SK-N-SH (cell line): ENCODE measurements around the gene SEMA4B. TPM values are rescaled to one million over a fixed set of nuclear protein-coding genes. Genes with fewer than 3 reads are reported as not detected.

Source experiments
- CTCF ChIA-PET: fragments of 300-600, 350-600 bp; formaldehyde crosslinking; extraction: SDS; loops from one replicate; lab custom pipeline; 2021; lab: Yijun Ruan, JAX
- POLR2A ChIA-PET: fragments of 350-600 bp; sonication (Branson Sonifier 250); formaldehyde crosslinking; extraction: SDS; loops from one replicate; lab custom pipeline; 2020; ENCODE audit warnings: antibody characterized with exemption, inconsistent platforms; lab: Yijun Ruan, JAX
- DNase-seq: peaks from one replicate; pipeline ENCODE4 v3.0.0; 2012
- H2AFZ ChIP-seq: fragments of 200-600 bp; sonication (generic); 2 replicates; pipeline ENCODE4 v1.8.1; 2016; ENCODE audit warnings: antibody characterized with exemption, mild to moderate bottlenecking, low read depth
- H3F3A ChIP-seq: fragments of 200-600 bp; sonication (generic); replicated peaks from 2 replicates; pipeline ENCODE3; 2016; ENCODE audit warnings: antibody characterized with exemption, mild to moderate bottlenecking; ENCODE audit not compliant: insufficient read depth
- H3K27ac ChIP-seq, 2 experiments: fragments of 200-500 bp in 1 of 2; fragments of 200-600 bp in 1 of 2; sonication (Bioruptor generic) in 1 of 2; sonication (generic), shearing (Covaris generic) in 1 of 2; 2 replicates each; pipeline versions ENCODE4 v1.5.1 to v1.6.1; 2014 to 2016; ENCODE audit warnings: low read depth in 2 of 2, inconsistent platforms in 1 of 2, low read length in 1 of 2, mild to moderate bottlenecking in 1 of 2, mixed read lengths in 1 of 2
- H3K27me3 ChIP-seq: fragments of 200-600 bp; sonication (generic), shearing (Covaris generic); 2 replicates; pipeline ENCODE4 v1.6.1; 2016; ENCODE audit warnings: mixed run types; ENCODE audit not compliant: insufficient read depth
- H3K36me3 ChIP-seq, 2 experiments: fragments of 200-500 bp in 1 of 2; fragments of 200-600 bp in 1 of 2; sonication (Bioruptor generic) in 1 of 2; sonication (generic) in 1 of 2; replicated peaks in 1 of 2; 2 replicates each; pipeline versions ENCODE3 to v1.5.1; 2014 to 2016; ENCODE audit warnings: low read length in 1 of 2, mild to moderate bottlenecking in 1 of 2; ENCODE audit not compliant: insufficient read depth in 2 of 2, control insufficient read depth in 1 of 2
- H3K4me1 ChIP-seq, 2 experiments: fragments of 200-500 bp in 1 of 2; fragments of 200-600 bp in 1 of 2; sonication (Bioruptor generic) in 1 of 2; sonication (generic), shearing (Covaris generic) in 1 of 2; 2 replicates each; pipeline versions ENCODE4 v1.5.1 to v1.6.1; 2014 to 2016; ENCODE audit warnings: low read depth in 1 of 2, low read length in 1 of 2, mixed run types in 1 of 2; ENCODE audit not compliant: insufficient read depth in 2 of 2, control insufficient read depth in 1 of 2
- H3K4me2 ChIP-seq: fragments of 200-600 bp; sonication (generic), shearing (Covaris generic); 2 replicates; pipeline ENCODE4 v1.6.1; 2017; ENCODE audit warnings: mixed run types
- H3K4me3 ChIP-seq, 2 experiments: fragments of 200-500 bp in 1 of 2; fragments of 200-600 bp in 1 of 2; sonication (Bioruptor generic) in 1 of 2; sonication (generic), shearing (Covaris generic) in 1 of 2; 2 replicates each; pipeline versions ENCODE4 v1.5.1 to v1.8.1; 2014 to 2016; ENCODE audit warnings: low read depth in 2 of 2, inconsistent platforms in 1 of 2, low read length in 1 of 2, mild to moderate bottlenecking in 1 of 2, mixed read lengths in 1 of 2, moderate library complexity in 1 of 2
- H3K79me2 ChIP-seq: fragments of 200-600 bp; sonication (generic); 2 replicates; pipeline ENCODE4 v1.8.1; 2017; ENCODE audit warnings: mild to moderate bottlenecking; ENCODE audit not compliant: insufficient read depth
- H3K9ac ChIP-seq: fragments of 200-600 bp; sonication (generic); 2 replicates; pipeline ENCODE4 v1.6.1; 2017; ENCODE audit warnings: mixed run types
- H3K9me2 ChIP-seq: fragments of 200-600 bp; sonication (generic); 2 replicates; pipeline ENCODE4 v1.6.1; 2017; ENCODE audit warnings: mixed run types
- H3K9me3 ChIP-seq: fragments of 200-600 bp; sonication (generic); 2 replicates; pipeline ENCODE4 v1.6.1; 2017; ENCODE audit warnings: mixed run types, mild to moderate bottlenecking, moderate library complexity
- H4K20me1 ChIP-seq: fragments of 200-600 bp; sonication (generic); 2 replicates; pipeline ENCODE4 v1.6.1; 2017; ENCODE audit warnings: mild to moderate bottlenecking, mixed run types; ENCODE audit not compliant: insufficient read depth
- CHD2 ChIP-seq: fragments of 150-350 bp; IDR thresholded peaks from 2 replicates; pipeline ENCODE4 v1.6.1; 2018; ENCODE audit warnings: low read length; ENCODE audit not compliant: partially characterized antibody
- EZH2phosphoT487 ChIP-seq: fragments of 200-600 bp; sonication (generic); IDR thresholded peaks from 2 replicates; pipeline ENCODE4 v1.6.1; 2017; ENCODE audit warnings: low read depth, mixed run types, mild to moderate bottlenecking, antibody characterized with exemption, moderate library complexity, borderline replicate concordance
- FOXJ3 ChIP-seq: sonication (generic); formaldehyde crosslinking; IDR thresholded peaks from 2 replicates; pipeline ENCODE4 v1.5.1; 2020; ENCODE audit warnings: mild to moderate bottlenecking, missing genetic modification reagents
- FOXM1 ChIP-seq: IDR thresholded peaks from 2 replicates; pipeline ENCODE4 v1.4.0; 2012; ENCODE audit warnings: low read depth, mild to moderate bottlenecking
- JUND ChIP-seq: IDR thresholded peaks from 2 replicates; pipeline ENCODE4 v1.4.0; 2012
- MEF2A ChIP-seq: IDR thresholded peaks from 2 replicates; pipeline ENCODE4 v1.4.0; 2012; ENCODE audit warnings: low read depth, borderline replicate concordance
- MXI1 ChIP-seq: IDR thresholded peaks from 2 replicates; pipeline ENCODE4 v1.6.1; 2012; ENCODE audit warnings: mild to moderate bottlenecking, low read depth, low read length, improper control_type of control experiment
- POLR2AphosphoS5 ChIP-seq: IDR thresholded peaks from 2 replicates; pipeline ENCODE4 v1.6.1; 2012; ENCODE audit warnings: low read depth, low read length
- RFX5 ChIP-seq: IDR thresholded peaks from 2 replicates; pipeline ENCODE4 v1.6.1; 2012; ENCODE audit warnings: mild to moderate bottlenecking, improper control_type of control experiment, low read length
- SMC3 ChIP-seq: IDR thresholded peaks from 2 replicates; pipeline ENCODE4 v1.6.1; 2012; ENCODE audit warnings: low read depth, low read length, improper control_type of control experiment
- WGBS: methylation state at CpG from one replicate; pipeline ENCODE4 v1.1.6; 2017; ENCODE audit warnings: low lambda C conversion rate; 5-methylcytosine and 5-hydroxymethylcytosine counted together
- polyA plus RNA-seq, 3 experiments: library from polyadenylated mRNA; depleted of rRNA; stranded (reverse); fragments of >200 nt; gene quantifications; 2 replicates each; pipeline ENCODE4 v1.2.3, GENCODE V29; 2012
- TF ChIP-seq, protein P1 (sequence below): IDR thresholded peaks from 2 replicates; pipeline ENCODE4 v1.4.0; 2012; ENCODE audit warnings: low read depth, borderline replicate concordance
- TF ChIP-seq, protein P2 (sequence below): fragments of 150-350 bp; IDR thresholded peaks from 2 replicates; pipeline ENCODE4 v1.6.1; 2017; ENCODE audit warnings: antibody characterized with exemption, low read length, low read depth, borderline replicate concordance
- TF ChIP-seq, protein P3 (sequence below): fragments of 150-350 bp; IDR thresholded peaks from 2 replicates; pipeline ENCODE4 v1.6.1; 2016; ENCODE audit warnings: mild to moderate bottlenecking, low read depth, low read length
- TF ChIP-seq, protein P4 (sequence below): IDR thresholded peaks from 2 replicates; pipeline ENCODE4 v1.4.0; 2012; ENCODE audit warnings: low read depth, borderline replicate concordance

SEMA4B gene
- polyA plus RNA-seq, 1 of the 3 experiments (the other 2 are of a cell fraction), result 38.9 TPM

DNA sequence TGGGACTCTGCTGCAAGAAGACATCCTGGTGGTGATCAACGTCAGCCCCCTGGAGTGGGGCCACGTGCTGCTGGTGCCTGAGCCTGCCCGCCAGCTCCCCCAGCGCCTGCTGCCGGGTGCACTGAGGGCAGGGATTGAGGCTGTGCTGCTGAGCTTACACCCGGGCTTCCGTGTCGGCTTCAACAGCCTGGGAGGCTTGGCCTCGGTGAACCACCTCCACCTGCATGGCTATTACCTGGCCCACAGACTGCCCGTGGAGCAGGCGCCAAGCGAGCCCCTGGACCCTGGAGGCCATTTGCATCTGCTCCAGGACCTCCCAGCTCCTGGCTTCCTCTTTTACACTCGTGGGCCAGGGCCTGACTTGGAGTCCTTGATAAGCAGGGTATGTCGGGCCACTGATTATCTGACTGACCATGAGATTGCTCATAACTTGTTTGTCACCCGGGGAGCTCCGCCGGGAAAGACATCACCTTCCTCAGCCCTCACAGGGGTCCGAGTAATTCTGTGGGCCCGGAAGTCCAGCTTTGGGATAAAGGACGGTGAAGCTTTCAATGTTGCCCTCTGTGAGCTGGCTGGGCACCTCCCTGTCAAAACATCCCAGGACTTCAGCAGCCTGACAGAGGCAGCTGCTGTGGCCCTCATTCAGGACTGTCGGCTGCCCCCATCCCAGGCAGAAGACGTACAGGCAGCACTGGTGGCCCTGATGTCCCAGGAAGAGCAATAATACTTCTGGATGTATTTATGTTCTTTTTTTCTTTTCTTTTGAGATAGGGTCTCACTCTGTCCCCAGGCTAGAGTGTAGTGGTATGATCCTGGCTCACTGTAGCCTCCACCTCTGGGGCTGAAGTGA is 40.4 kb downstream of the SEMA4B start:
- H3K27me3 ChIP-seq, result no peaks in the 10 kb centered on the region
- no peak overlapping the region for H3K9ac ChIP-seq
- 90% methylated on average over 14 of the region's 22 CpGs for WGBS
- no peaks in the 10 kb centered on the region for H3K9me2 ChIP-seq
- no peak overlapping the region for H3K4me3 ChIP-seq
- H3F3A ChIP-seq, result no peaks in the 10 kb centered on the region
- POLR2A ChIA-PET, result no interaction called here
- no peak overlapping the region for H2AFZ ChIP-seq
- TF ChIP-seq MXI1 (no peak), SMC3 (no peak), FOXJ3 (CRISPR knock-in tag) (no peak), CHD2 (no peak), RFX5 (no peak), POLR2AphosphoS5 (no peak), FOXM1 (no peak), JUND (no peak), EZH2phosphoT487 (no peak), MEF2A (no peak)
- TF ChIP-seq, protein P1, sequence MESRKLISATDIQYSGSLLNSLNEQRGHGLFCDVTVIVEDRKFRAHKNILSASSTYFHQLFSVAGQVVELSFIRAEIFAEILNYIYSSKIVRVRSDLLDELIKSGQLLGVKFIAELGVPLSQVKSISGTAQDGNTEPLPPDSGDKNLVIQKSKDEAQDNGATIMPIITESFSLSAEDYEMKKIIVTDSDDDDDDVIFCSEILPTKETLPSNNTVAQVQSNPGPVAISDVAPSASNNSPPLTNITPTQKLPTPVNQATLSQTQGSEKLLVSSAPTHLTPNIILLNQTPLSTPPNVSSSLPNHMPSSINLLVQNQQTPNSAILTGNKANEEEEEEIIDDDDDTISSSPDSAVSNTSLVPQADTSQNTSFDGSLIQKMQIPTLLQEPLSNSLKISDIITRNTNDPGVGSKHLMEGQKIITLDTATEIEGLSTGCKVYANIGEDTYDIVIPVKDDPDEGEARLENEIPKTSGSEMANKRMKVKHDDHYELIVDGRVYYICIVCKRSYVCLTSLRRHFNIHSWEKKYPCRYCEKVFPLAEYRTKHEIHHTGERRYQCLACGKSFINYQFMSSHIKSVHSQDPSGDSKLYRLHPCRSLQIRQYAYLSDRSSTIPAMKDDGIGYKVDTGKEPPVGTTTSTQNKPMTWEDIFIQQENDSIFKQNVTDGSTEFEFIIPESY, result no peak
- TF ChIP-seq, protein P2, sequence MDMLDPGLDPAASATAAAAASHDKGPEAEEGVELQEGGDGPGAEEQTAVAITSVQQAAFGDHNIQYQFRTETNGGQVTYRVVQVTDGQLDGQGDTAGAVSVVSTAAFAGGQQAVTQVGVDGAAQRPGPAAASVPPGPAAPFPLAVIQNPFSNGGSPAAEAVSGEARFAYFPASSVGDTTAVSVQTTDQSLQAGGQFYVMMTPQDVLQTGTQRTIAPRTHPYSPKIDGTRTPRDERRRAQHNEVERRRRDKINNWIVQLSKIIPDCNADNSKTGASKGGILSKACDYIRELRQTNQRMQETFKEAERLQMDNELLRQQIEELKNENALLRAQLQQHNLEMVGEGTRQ, result no peak
- TF ChIP-seq, protein P3, sequence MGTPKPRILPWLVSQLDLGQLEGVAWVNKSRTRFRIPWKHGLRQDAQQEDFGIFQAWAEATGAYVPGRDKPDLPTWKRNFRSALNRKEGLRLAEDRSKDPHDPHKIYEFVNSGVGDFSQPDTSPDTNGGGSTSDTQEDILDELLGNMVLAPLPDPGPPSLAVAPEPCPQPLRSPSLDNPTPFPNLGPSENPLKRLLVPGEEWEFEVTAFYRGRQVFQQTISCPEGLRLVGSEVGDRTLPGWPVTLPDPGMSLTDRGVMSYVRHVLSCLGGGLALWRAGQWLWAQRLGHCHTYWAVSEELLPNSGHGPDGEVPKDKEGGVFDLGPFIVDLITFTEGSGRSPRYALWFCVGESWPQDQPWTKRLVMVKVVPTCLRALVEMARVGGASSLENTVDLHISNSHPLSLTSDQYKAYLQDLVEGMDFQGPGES, result no peak
- TF ChIP-seq, protein P4, sequence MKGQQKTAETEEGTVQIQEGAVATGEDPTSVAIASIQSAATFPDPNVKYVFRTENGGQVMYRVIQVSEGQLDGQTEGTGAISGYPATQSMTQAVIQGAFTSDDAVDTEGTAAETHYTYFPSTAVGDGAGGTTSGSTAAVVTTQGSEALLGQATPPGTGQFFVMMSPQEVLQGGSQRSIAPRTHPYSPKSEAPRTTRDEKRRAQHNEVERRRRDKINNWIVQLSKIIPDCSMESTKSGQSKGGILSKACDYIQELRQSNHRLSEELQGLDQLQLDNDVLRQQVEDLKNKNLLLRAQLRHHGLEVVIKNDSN, result no peak
- TF ChIP-seq, all 33 proteins: peak for 0
- CTCF ChIA-PET, result interaction anchor here (2.2 kb wide), 1 partner anchor 8 kb away, joined by 6 read pairs; the partner anchor contains the start of gene TTLL13
- no peak overlapping the region for H3K27ac ChIP-seq
- no peaks in the 10 kb centered on the region for H3K9me3 ChIP-seq
- no peak for DNase-seq
- peaks cover 5 to 7% of the 10 kb centered on the region in 2 experiments for H3K36me3 ChIP-seq
- H3K79me2 ChIP-seq, result no peaks in the 10 kb centered on the region
- H3K4me1 ChIP-seq, result no peaks in the 10 kb centered on the region
- no peaks in the 10 kb centered on the region for H4K20me1 ChIP-seq
- H3K4me2 ChIP-seq, result no peak overlapping the region
